OCI-LY7 (cell line): ENCODE measurements around the gene FKBP1A. TPM values are rescaled to one million over a fixed set of nuclear protein-coding genes. Genes with fewer than 3 reads are reported as not detected.

Experiments used
- BruUV-seq: library from RNA; stranded (reverse); fragments of 400-500 nt; replicated peaks from 2 replicates; lab custom pipeline; 2021; lab: Mats Ljungman, UMichigan
- CTCF ChIA-PET: fragments of 300-600 bp; sonication (Branson Sonifier 250); formaldehyde crosslinking; loops from one replicate; lab custom pipeline; 2022; ENCODE audit warnings: antibody characterized with exemption; ENCODE audit not compliant: unreplicated experiment; lab: Charles Lee
- POLR2A ChIA-PET: fragments of 300-600 bp; sonication (Branson Sonifier 250); formaldehyde crosslinking; loops from one replicate; lab custom pipeline; 2022; ENCODE audit warnings: antibody characterized with exemption; lab: Charles Lee
- DNase-seq: peaks from one replicate; pipeline ENCODE4 v3.0.0-alpha.2; 2015; ENCODE audit warnings: low spot score
- H2AFZ ChIP-seq: fragments of 200-600 bp; sonication (generic), shearing (Covaris generic); 2 replicates; pipeline ENCODE4 v1.6.1; 2014; ENCODE audit warnings: mild to moderate bottlenecking, antibody characterized with exemption, low read length, moderate library complexity
- H3K27ac ChIP-seq: fragments of 200-600 bp; sonication (generic); 2 replicates; pipeline ENCODE4 v1.5.1; 2014; ENCODE audit warnings: mixed run types, low read depth, mild to moderate bottlenecking, moderate library complexity, low read length, inconsistent platforms; ENCODE audit not compliant: poor library complexity, severe bottlenecking
- H3K36me3 ChIP-seq: fragments of 200-600 bp; sonication (generic); 2 replicates; pipeline ENCODE4 v1.6.1; 2014; ENCODE audit warnings: mild to moderate bottlenecking, antibody characterized with exemption, low read length, moderate library complexity, mixed read lengths; ENCODE audit not compliant: insufficient read depth
- H3K4me1 ChIP-seq: fragments of 200-600 bp; sonication (generic); 2 replicates; pipeline ENCODE4 v1.5.1; 2014; ENCODE audit warnings: mild to moderate bottlenecking, low read length; ENCODE audit not compliant: insufficient read depth, poor library complexity, severe bottlenecking
- H3K4me2 ChIP-seq: fragments of 200-600 bp; sonication (generic); 2 replicates; pipeline ENCODE4 v1.6.1; 2014; ENCODE audit warnings: mild to moderate bottlenecking, low read length
- H3K4me3 ChIP-seq: fragments of 200-600 bp; sonication (generic); 2 replicates; pipeline ENCODE4 v1.5.1; 2014; ENCODE audit warnings: mild to moderate bottlenecking, low read depth, low read length; ENCODE audit not compliant: poor library complexity, severe bottlenecking
- H3K79me2 ChIP-seq: fragments of 200-600 bp; sonication (generic); 2 replicates; pipeline ENCODE4 v1.6.1; 2016; ENCODE audit warnings: low read depth, mild to moderate bottlenecking, low read length, moderate library complexity, mixed read lengths; ENCODE audit not compliant: insufficient read depth
- H3K9me2 ChIP-seq: fragments of 200-600 bp; sonication (generic); 2 replicates; pipeline ENCODE4 v1.6.1; 2016; ENCODE audit warnings: mild to moderate bottlenecking, low read length, mixed read lengths; ENCODE audit not compliant: insufficient read depth
- H3K9me3 ChIP-seq: fragments of 200-600 bp; sonication (generic); 2 replicates; pipeline ENCODE4 v1.6.1; 2014; ENCODE audit warnings: mild to moderate bottlenecking, mixed run types, low read length, mixed read lengths
- H4K20me1 ChIP-seq: fragments of 200-600 bp; sonication (generic); 2 replicates; pipeline ENCODE4 v1.6.1; 2014; ENCODE audit warnings: mild to moderate bottlenecking, antibody characterized with exemption, low read length, moderate library complexity, mixed read lengths; ENCODE audit not compliant: insufficient read depth
- CTCF ChIP-seq: fragments of 200-600 bp; sonication (generic); conservative IDR thresholded peaks from 2 replicates; pipeline ENCODE4 v1.5.1; 2014; ENCODE audit warnings: mild to moderate bottlenecking, antibody characterized with exemption, low read length, moderate library complexity, mixed read lengths
- EZH2phosphoT487 ChIP-seq: fragments of 200-600 bp; sonication (generic); IDR thresholded peaks from 2 replicates; pipeline ENCODE4 v1.6.1; 2018; ENCODE audit warnings: low read depth, borderline replicate concordance, mild to moderate bottlenecking, mixed run types, antibody characterized with exemption, low read length, moderate library complexity, mixed read lengths
- intact Hi-C: fragments of 100-400 bp; cut with micrococcal nuclease; formaldehyde crosslinking; loops from one replicate; pipeline ENCODE4 v1.10.0; 2022; ENCODE audit not compliant: unreplicated experiment
- total RNA-seq, 2 experiments: library from RNA; depleted of rRNA in 1 of 2; stranded (reverse); fragments of >200 nt in 1 of 2; shearing (Covaris generic) in 1 of 2; gene quantifications; 2 replicates each; pipeline ENCODE4 v1.2.3, GENCODE V29; 2014 to 2022

The FKBP1A gene
- total RNA-seq, 2 experiments from 2014 or later = 99.0 to 218 TPM

GRCh38 chr20:1331801-1332453, 60.9 kb downstream of the FKBP1A start:
- peaks cover 26% of the 10 kb centered on the region for H3K4me1 ChIP-seq
- H3K9me3 ChIP-seq = no peaks in the 10 kb centered on the region
- intact Hi-C loops = no loop called here
- H3K36me3 ChIP-seq = peaks cover 28% of the 10 kb centered on the region
- no peak for TF ChIP-seq CTCF
- TF ChIP-seq EZH2phosphoT487 = no peak
- POLR2A ChIA-PET = interaction anchor here (0.9 kb wide), 1 partner anchor 28 kb away, joined by 3 read pairs; no protein-coding TSS in a partner anchor
- H3K4me2 ChIP-seq = no peak overlapping the region
- CTCF ChIA-PET = no interaction called here
- BruUV-seq = no TSS peak
- no peak for DNase-seq
- peaks cover 5% of the 10 kb centered on the region; the same call in 1 of the 2 replicates for H4K20me1 ChIP-seq
- H2AFZ ChIP-seq = no peak overlapping the region
- H3K9me2 ChIP-seq = no peaks in the 10 kb centered on the region
- H3K4me3 ChIP-seq = no peak overlapping the region
- no peak overlapping the region for H3K27ac ChIP-seq
- H3K79me2 ChIP-seq = peaks cover 23% of the 10 kb centered on the region

- Histone ChIP-seq H4K20me1 (peaks cover 12% of the 10 kb centered on the region), H3K4me3 (no peak overlapping the region), H3K9me3 (no peaks in the 10 kb centered on the region), H3K79me2 (peaks cover 32% of the 10 kb centered on the region), H2AFZ (no peak overlapping the region), H3K36me3 (peaks cover 28% of the 10 kb centered on the region), H3K4me1 (peaks cover 35% of the 10 kb centered on the region), H3K27ac (no peak overlapping the region), H3K9me2 (no peaks in the 10 kb centered on the region), H3K4me2 (no peak overlapping the region)
- TF ChIP-seq CTCF (no peak), EZH2phosphoT487 (no peak)
- intact Hi-C loops = no loop called here
- no peak for DNase-seq
- ChIA-PET POLR2A (no interaction called here), CTCF (no interaction called here)
- no TSS peak for BruUV-seq
Observed at GRCh38 chr20:1331101-1331500, 61.8 kb downstream of the FKBP1A start.

- Histone ChIP-seq H3K4me1 (peaks cover 39% of the 10 kb centered on the region), H3K9me3 (no peaks in the 10 kb centered on the region), H3K9me2 (no peaks in the 10 kb centered on the region), H3K79me2 (peaks cover 40% of the 10 kb centered on the region), H3K36me3 (peaks cover 28% of the 10 kb centered on the region), H3K4me2 (no peak overlapping the region), H3K4me3 (no peak overlapping the region), H2AFZ (no peak overlapping the region), H4K20me1 (peaks cover 15% of the 10 kb centered on the region), H3K27ac (no peak overlapping the region)
- intact Hi-C loops = no loop called here
- peak; percentile 38 for DNase-seq
- POLR2A ChIA-PET = interaction anchor here (0.6 kb wide), 3 partner anchors 19 to 69 kb away, joined by 3 to 4 read pairs (median 4); no protein-coding TSS in a partner anchor
- BruUV-seq = no TSS peak
- no peak for TF ChIP-seq EZH2phosphoT487
- TF ChIP-seq CTCF = no peak
- CTCF ChIA-PET = no interaction called here
Observed at GRCh38 chr20:1330075-1330830, 62.6 kb downstream of the FKBP1A start.
